Measurements from ENCODE around the gene DYNLRB1.

Gene DYNLRB1

DNA sequence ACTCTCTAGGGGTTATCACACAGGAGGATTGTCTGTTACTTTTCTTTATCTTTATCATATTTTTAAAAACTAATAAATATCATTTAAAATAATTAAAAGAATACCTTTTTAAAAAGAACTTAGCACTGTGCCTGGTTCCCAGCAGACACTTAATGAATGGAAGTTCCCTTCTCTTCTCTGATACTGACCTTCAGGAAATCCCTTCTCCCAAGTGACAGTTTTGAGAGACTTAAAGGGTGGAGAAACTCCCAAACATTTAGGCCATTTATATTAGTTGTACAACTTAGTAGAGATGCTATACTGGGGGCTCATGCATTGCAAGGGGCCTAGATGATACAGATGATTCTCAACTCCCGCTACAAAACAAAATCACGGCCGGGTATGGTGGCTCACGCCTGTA lies 60.8 kb downstream of the DYNLRB1 start:
- no peak for DNase-seq

DNA sequence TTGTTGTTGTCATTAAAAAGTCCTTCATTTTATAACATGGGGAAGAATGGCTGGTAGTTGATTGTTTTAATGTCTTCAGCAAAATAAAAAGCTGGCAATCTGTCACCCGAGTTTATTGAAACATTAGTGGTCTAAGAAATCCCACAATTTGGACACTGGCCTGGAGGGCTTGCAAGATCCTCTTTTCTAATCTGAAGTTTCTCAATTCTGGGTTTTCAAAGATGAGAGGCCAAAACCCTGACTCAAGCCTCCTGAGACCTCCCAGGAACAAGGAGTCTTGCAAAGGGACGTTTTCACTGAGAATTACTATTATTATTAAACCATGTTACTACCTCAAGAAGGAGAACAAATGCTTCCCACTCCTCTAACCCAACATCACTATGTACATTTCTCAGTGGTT lies 61.8 kb downstream of the DYNLRB1 start:
- DNase-seq: no peak

DNA sequence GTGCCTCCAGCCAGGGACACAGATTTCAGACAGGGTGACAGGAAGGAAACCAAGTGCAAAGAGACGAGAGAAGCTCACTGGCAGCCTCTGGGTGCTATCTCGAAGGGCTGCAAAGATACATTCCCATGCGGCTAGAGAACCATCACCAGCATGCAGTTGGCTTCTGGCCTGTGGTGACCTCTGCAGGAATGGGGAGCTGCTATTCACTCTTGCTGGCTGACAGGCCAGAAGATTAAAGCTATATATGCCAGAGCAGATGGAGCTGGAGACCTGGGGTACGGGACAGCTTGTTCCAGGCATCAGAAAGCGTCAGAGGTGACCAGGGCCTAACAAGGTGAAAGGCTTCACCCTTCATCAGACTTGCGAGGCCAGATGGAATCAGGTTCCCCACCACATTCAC lies 62.3 kb downstream of the DYNLRB1 start:
- DNase-seq: peak in 7 of 51 donors; percentile 12 to 46 (median 15)

DNA sequence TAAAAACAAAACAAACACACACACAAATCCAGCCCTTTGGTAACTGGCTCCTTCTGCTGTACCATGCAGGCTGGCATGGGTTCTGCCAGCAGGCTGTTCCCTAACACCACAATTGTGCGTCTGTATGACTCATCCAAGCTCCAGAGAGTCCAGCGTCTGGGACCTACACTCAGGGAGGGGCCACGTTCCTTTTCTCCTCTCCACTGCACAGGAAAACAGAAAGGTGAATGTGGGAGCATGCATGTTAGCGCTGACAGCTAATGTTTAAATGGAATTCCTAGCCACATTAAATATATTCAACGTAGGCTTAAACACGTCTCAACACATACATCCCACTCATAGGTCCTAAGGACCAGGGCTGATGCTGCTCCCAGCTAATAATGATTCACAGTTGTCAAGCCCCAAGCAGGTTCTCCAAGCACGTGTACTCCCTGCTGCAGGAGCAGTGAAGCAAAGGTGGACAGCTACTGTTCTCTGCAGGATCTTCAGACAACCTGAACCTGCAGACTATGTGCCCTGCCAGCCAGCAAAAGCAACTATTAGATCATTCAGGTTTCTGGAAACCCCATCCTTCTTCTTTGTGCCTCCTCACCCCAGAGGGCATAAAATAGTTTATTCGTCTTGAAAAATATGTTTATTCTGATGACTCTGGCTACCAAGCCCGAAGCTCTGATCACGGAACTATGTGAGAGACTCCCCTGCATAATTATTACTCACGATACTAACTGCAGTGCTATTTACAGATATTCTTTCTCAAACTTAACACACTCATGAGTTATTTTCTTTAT lies 63.2 kb downstream of the DYNLRB1 start:
- DNase-seq: peak in 38 of 51 donors; percentile 19 to 85 (median 64)

DNA sequence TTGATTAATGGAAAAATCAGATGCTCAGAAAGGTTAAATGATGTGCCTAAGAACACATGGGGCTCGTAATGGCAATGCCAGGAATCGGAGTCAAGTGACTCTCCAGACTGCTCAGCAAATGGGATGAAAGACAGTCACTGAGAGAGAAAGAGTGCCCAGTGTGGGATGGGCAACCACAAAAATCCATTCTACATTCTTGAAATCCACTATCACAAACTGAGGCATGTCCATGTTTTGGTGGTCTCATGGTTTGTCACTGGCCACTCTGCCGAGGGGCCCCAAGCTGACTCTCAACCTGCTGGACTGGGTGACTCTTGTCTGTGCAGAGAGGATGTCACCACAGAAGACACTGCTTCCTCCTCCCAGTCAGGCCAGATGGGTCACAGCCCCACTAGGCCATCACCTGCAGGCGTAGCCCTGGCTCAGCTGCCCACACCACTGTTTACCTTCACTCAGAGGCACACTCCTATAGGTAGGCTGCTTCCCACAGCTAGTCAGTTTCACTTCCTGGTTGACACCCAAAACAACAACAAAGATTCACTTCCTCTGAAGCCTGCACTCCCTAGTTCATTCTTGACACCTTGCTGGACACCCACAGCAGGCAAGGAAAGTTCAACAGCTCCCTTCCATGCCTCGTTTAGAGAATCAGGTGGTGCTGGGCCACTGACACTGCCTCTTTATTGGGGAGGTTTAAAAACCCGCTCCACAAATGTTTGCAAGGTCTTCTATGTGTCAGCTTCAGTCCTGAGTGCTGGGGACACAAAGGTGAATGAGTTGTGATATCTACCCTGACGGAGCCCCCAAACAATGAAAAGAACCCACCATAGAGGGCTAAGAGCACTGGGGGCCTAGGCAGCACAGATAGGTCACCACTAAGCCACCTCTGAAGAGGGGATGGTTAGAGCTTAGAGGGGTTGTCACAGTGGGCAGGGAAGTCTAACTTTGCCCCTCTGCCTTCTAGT lies 64.0 kb downstream of the DYNLRB1 start:
- peak in 1 of 51 donors; percentile 14 for DNase-seq

DNA sequence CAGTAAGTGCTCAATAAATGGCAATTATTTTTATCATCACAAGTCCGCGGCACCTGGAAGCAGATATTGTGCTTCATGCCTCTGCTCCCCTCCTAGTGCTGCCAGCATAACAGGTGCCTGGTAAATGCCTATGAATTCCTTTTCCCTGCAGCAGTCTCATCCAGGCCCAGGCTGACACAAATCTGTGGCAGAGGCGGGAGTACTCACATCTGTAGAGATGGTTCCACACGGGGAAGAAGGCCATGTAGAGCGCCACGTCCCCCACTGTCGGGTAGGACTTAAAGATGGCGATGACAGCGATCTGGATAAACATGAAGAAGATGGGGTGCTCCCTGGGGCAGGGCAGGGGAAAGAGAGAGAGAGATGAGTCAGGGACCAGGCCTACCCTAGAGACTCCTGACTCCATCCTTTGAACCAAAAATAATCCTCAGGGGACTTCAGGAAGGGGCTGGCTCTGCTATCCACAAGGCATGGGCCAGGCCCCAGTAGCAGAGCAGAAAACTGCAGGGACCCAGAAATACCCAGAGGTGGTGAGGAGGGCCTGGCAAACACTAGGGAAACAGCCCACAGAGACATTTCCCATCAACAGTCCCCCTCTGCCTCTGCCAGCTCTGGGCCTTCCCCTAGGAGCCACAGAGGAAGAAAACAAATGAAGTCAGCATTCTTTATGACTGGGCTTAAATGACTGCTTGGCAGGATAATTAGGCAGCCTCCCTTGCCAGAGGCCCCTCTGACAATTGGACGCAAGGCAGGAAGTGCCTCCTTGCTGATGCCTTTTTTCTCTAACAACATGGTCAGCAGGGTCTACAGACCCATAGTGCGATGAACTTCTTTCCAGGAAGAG lies 65.3 kb downstream of the DYNLRB1 start:
- DNase-seq: peak in 18 of 51 donors; percentile 10 to 59 (median 26)

DNA sequence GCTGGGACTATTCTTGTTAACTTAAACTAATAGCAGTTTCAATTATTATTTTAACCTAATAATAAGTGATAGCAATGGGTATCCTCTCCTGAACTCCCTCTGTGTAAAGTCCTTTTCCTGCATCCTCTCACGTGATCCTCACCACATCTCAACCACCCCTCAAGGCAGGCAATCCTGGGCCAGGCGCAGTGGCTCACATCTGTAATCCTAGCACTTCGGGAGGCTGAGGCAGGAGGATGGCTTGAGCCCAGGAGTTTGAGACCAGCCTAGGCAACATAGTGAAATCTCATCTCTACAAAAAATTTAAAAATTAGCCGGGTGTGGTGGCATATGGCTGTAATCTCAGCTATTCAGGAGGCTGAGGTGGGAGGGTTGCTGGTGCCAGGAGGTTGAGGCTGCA lies 66.0 kb downstream of the DYNLRB1 start:
- DNase-seq: no peak

DNA sequence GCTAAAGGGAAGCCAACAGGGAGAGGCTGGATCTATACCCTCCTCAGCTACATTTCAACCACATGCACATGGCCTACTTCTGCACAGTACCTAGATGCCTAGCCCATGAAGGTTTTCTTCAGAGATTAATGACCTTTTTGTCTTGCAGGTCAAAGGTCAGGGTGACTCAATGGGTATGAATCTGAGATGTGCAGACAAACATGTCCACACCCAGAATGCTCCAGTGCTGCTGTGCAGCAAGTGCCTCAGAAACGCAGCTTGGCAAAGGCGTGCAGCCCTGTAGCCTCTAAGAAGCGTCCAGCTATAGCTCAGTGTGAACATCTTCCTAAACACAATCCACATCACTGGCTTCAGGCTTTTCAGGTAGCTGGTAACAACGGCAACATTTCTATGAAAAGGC lies 66.7 kb downstream of the DYNLRB1 start:
- no peak for DNase-seq

DNA sequence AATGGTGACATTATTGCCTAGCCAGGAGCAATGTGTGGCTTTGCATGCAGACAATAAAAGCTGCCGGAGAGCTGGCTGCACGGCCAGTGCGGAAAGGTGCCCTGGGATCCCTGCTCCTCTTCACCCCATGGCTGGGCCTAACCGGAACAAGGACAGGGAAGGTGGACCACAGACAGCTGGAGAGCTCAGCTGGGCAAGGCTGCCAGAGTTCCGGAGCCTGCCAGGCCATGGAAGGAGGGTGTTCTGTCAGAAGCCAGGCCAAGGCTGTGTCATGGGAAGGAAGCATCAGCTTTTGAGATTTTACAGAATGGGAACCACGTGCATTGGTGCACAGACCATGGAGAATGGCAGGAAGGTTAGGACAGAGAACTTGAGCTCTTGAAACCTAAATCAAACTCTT lies 67.3 kb downstream of the DYNLRB1 start:
- DNase-seq: peak in 1 of 51 donors; percentile 12

DNA sequence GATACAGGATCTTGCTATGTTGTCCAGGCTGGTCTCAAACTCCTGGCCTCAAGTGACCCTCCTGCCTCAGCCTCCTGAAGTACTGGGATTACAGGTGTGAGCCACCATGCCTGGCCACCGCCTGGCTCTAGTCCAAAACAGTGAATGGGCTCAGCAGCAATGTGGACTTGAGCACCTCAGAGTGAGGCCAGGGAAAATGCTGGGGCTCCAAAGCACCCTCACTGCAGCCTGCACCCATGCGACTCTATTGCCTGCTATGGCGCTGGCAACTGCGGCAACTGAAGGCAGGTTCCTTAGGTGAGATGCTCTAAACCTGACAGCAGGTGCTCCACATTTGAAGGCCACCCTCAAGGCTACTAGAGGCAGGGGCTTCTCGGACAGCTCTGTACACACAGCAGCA lies 68.8 kb downstream of the DYNLRB1 start:
- DNase-seq: no peak

DNA sequence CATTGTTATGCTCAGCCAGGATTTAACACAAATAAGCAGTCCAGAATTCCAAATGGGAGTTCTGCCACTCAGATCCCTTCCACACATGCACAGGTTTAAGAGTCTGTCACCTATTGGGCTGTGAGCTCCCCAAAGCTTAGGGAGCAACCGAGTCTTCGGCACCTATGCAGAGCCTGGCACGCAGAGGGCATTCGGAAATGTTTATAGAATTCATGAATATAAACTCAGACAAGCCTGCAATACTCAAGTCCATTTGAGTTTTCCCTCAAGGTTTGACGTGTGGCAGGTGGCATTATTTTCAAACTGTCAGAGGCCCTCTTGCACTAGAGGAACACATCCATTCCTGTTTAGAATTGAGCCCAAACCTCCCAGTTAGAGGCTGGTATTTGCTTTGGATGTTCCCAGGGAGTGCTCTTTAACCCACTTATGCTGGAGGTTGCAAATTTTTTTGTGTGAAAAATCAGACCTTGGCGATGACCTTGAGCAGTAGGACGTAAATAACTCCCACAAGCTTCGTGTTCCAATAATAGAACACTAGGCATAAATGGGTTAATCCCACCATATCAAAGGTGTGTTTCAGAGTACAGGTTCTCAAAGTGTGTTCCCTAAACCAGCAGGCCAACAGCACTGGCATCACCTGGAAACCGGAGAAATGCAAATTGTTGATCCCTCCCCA lies 70.4 kb downstream of the DYNLRB1 start:
- no peak for DNase-seq

Measured in hypothalamus (tissue), 51 donors.